C4-2B (cell line): Measurements from ENCODE around the gene F13A1.

Experiments
- H3K27ac ChIP-seq: fragments of 450-650 bp; 2 replicates; pipeline ENCODE4 v1.5.1; 2017
- CTCF ChIP-seq: fragments of 450-650 bp; conservative IDR thresholded peaks from 2 replicates; pipeline ENCODE4 v1.5.1; 2017; ENCODE audit warnings: mild to moderate bottlenecking
- ZFX ChIP-seq: fragments of 450-650 bp; IDR thresholded peaks from 2 replicates; pipeline ENCODE4 v1.6.1; 2017

Gene F13A1

GRCh38 chr6:6243846-6244245 lies 76.6 kb downstream of the F13A1 start:
- TF ChIP-seq ZFX (no peak), CTCF (no peak)
- H3K27ac ChIP-seq, result no peak overlapping the region

GRCh38 chr6:6239598-6240581 lies 80.6 kb downstream of the F13A1 start:
- H3K27ac ChIP-seq, result no peak overlapping the region
- no peak for TF ChIP-seq ZFX
- TF ChIP-seq CTCF, result no peak

GRCh38 chr6:6236730-6237469 lies 83.6 kb downstream of the F13A1 start:
- H3K27ac ChIP-seq, result no peak overlapping the region
- TF ChIP-seq CTCF (no peak), ZFX (no peak)

GRCh38 chr6:6235786-6236185 lies 84.7 kb downstream of the F13A1 start:
- H3K27ac ChIP-seq, result no peak overlapping the region
- TF ChIP-seq CTCF (no peak), ZFX (no peak)

- TF ChIP-seq ZFX (no peak), CTCF (no peak; the same call in 1 of the 2 replicates)
- no peak overlapping the region for H3K27ac ChIP-seq
Measured at GRCh38 chr6:6234963-6235362, 85.5 kb downstream of the F13A1 start.

GRCh38 chr6:6230286-6230685 lies 90.2 kb downstream of the F13A1 start:
- TF ChIP-seq ZFX (no peak), CTCF (no peak)
- no peak overlapping the region for H3K27ac ChIP-seq

- no peak for TF ChIP-seq CTCF
- TF ChIP-seq ZFX, result no peak
Measured at GRCh38 chr6:6227896-6228295, 92.6 kb downstream of the F13A1 start.

More at GRCh38 chr6:6227896-6228295, 92.6 kb downstream of the F13A1 start:
- no peak overlapping the region for H3K27ac ChIP-seq
